ENCODE measurements around the gene KCTD10.

Gene KCTD10

GRCh38 chr12:109477185-109477962, at the start of gene KCTD10, which contains the start of gene UBE3B:
KCTD10 (minus strand) TSS chr12:109477300; CDS start chr12:109477262, 38 bp downstream.
UBE3B (plus strand) TSS chr12:109477634; CDS start chr12:109483552, 5,918 bp downstream.
- peak; percentile 61 to 73 for DNase-seq (ENCODE audit: low read depth in 2 of 2, low spot score in 1 of 2)

- DNase-seq (ENCODE audit: low read depth in 2 of 2, low spot score in 1 of 2) = no peak
Observed at GRCh38 chr12:109525279-109525585, 48.1 kb upstream of the KCTD10 start.

GRCh38 chr12:109524466-109525278, 47.6 kb upstream of the KCTD10 start:
- no peak for DNase-seq (ENCODE audit: low read depth in 2 of 2, low spot score in 1 of 2)

GRCh38 chr12:109523504-109523903, 46.4 kb upstream of the KCTD10 start:
- no peak for DNase-seq (ENCODE audit: low read depth in 2 of 2, low spot score in 1 of 2)

- DNase-seq (ENCODE audit: low read depth in 2 of 2, low spot score in 1 of 2) = no peak
Observed at GRCh38 chr12:109523071-109523470, 46.0 kb upstream of the KCTD10 start.

GRCh38 chr12:109521831-109522230, 44.7 kb upstream of the KCTD10 start:
- DNase-seq (ENCODE audit: low read depth in 2 of 2, low spot score in 1 of 2) = no peak

GRCh38 chr12:109519787-109520186, 42.7 kb upstream of the KCTD10 start:
- no peak for DNase-seq (ENCODE audit: low read depth in 2 of 2, low spot score in 1 of 2)

- peak in 1 of 2 donors; percentile 24 for DNase-seq (ENCODE audit: low read depth in 2 of 2, low spot score in 1 of 2)
Observed at GRCh38 chr12:109518820-109519665, 41.9 kb upstream of the KCTD10 start.

- DNase-seq (ENCODE audit: low read depth in 2 of 2, low spot score in 1 of 2) = no peak
Observed at GRCh38 chr12:109517619-109518018, 40.5 kb upstream of the KCTD10 start.

- no peak for DNase-seq (ENCODE audit: low read depth in 2 of 2, low spot score in 1 of 2)
Observed at GRCh38 chr12:109513977-109514376, 36.9 kb upstream of the KCTD10 start.

GRCh38 chr12:109513051-109513450, 36.0 kb upstream of the KCTD10 start:
- DNase-seq (ENCODE audit: low read depth in 2 of 2, low spot score in 1 of 2) = no peak

GRCh38 chr12:109512608-109513007, 35.5 kb upstream of the KCTD10 start:
- DNase-seq (ENCODE audit: low read depth in 2 of 2, low spot score in 1 of 2) = no peak

- DNase-seq (ENCODE audit: low read depth in 2 of 2, low spot score in 1 of 2) = no peak
Observed at GRCh38 chr12:109510196-109510595, 33.1 kb upstream of the KCTD10 start.

- no peak for DNase-seq (ENCODE audit: low read depth in 2 of 2, low spot score in 1 of 2)
Observed at GRCh38 chr12:109504068-109504467, 27.0 kb upstream of the KCTD10 start.

GRCh38 chr12:109503611-109504010, 26.5 kb upstream of the KCTD10 start:
- DNase-seq (ENCODE audit: low read depth in 2 of 2, low spot score in 1 of 2) = no peak

GRCh38 chr12:109502332-109502731, 25.2 kb upstream of the KCTD10 start:
- DNase-seq (ENCODE audit: low read depth in 2 of 2, low spot score in 1 of 2) = no peak

GRCh38 chr12:109501299-109501698, 24.2 kb upstream of the KCTD10 start:
- no peak for DNase-seq (ENCODE audit: low read depth in 2 of 2, low spot score in 1 of 2)

GRCh38 chr12:109500406-109501185, 23.5 kb upstream of the KCTD10 start:
- no peak for DNase-seq (ENCODE audit: low read depth in 2 of 2, low spot score in 1 of 2)

GRCh38 chr12:109497675-109498074, 20.6 kb upstream of the KCTD10 start:
- no peak for DNase-seq (ENCODE audit: low read depth in 2 of 2, low spot score in 1 of 2)

GRCh38 chr12:109496306-109496705, 19.2 kb upstream of the KCTD10 start:
- DNase-seq (ENCODE audit: low read depth in 2 of 2, low spot score in 1 of 2) = no peak

GRCh38 chr12:109495012-109495411, 17.9 kb upstream of the KCTD10 start:
- no peak for DNase-seq (ENCODE audit: low read depth in 2 of 2, low spot score in 1 of 2)
